GM18508 (cell line): Measurements from ENCODE around the gene SELENOS.
A peak's percentile ranks its signal among the peaks of the same experiment; 100 is the strongest.

Experiments
- ATAC-seq: cut with Tn5 transposase; IDR thresholded peaks from one replicate; pipeline ENCODE4 v1.9.1; 2021; ENCODE audit warnings: moderate number of reproducible peaks; ENCODE audit not compliant: insufficient read depth, unreplicated experiment

SELENOS gene

GRCh38 chr15:101283931-101284330 is 6.6 kb upstream of the SELENOS start:
- no peak for ATAC-seq

GRCh38 chr15:101280007-101280406 is 2.7 kb upstream of the SELENOS start:
- no peak for ATAC-seq

- no peak for ATAC-seq
Observed at GRCh38 chr15:101277943-101278564, 769 bp upstream of the SELENOS start.

- peak; percentile 35 for ATAC-seq
Observed at GRCh38 chr15:101276501-101277037, 716 bp downstream of the SELENOS start.

GRCh38 chr15:101275018-101275417 is 2.3 kb downstream of the SELENOS start:
- ATAC-seq: no peak

GRCh38 chr15:101273534-101273933 is 3.8 kb downstream of the SELENOS start:
- ATAC-seq: no peak

GRCh38 chr15:101272584-101272983 is 4.7 kb downstream of the SELENOS start:
- ATAC-seq: no peak

GRCh38 chr15:101269479-101270223 is 7.6 kb downstream of the SELENOS start:
- ATAC-seq: no peak

- no peak for ATAC-seq
Observed at GRCh38 chr15:101267320-101268104, 9.8 kb downstream of the SELENOS start.

GRCh38 chr15:101266787-101267186 is 10.5 kb downstream of the SELENOS start:
- no peak for ATAC-seq

- ATAC-seq: no peak
Observed at GRCh38 chr15:101266034-101266433, 11.3 kb downstream of the SELENOS start.

GRCh38 chr15:101264911-101265641 is 12.2 kb downstream of the SELENOS start:
- ATAC-seq: no peak

GRCh38 chr15:101264011-101264410 is 13.3 kb downstream of the SELENOS start:
- ATAC-seq: no peak

GRCh38 chr15:101262551-101262950 is 14.7 kb downstream of the SELENOS start:
- no peak for ATAC-seq

- ATAC-seq: no peak
Observed at GRCh38 chr15:101258238-101259144, 18.8 kb downstream of the SELENOS start.

GRCh38 chr15:101256757-101257156 is 20.5 kb downstream of the SELENOS start:
- no peak for ATAC-seq

GRCh38 chr15:101255615-101256241 is 21.6 kb downstream of the SELENOS start:
- ATAC-seq: no peak

- ATAC-seq: no peak
Observed at GRCh38 chr15:101255051-101255395, 22.3 kb downstream of the SELENOS start.
